Tibial nerve (tissue), 4 donors: ENCODE measurements around the gene CCDC170. TPM values are rescaled to one million over a fixed set of nuclear protein-coding genes. Genes with fewer than 3 reads are reported as not detected.

Source experiments
- DNase-seq, 2 donors: peaks; one replicate each; pipeline ENCODE4 v3.0.0-alpha.2; 2019; ENCODE audit warnings: low spot score in 2 of 2
- H3K27ac ChIP-seq, 4 donors: fragments of 200-600 bp; sonication (generic) in 3 of 4; one replicate each; pipeline ENCODE4 v1.5.1; 2017 to 2019; ENCODE audit warnings: mild to moderate bottlenecking in 1 of 4
- H3K27me3 ChIP-seq, 2 donors: fragments of 200-600 bp; sonication (generic) in 1 of 2; one replicate each; pipeline versions ENCODE4 v1.5.1 to v1.6.0; 2017 to 2019
- H3K36me3 ChIP-seq, 3 donors: fragments of 200-600 bp; sonication (generic); one replicate each; pipeline ENCODE4 v1.5.1; 2018 to 2019
- H3K4me1 ChIP-seq, 4 donors: fragments of 200-600 bp; sonication (generic) in 3 of 4; one replicate each; pipeline ENCODE4 v1.5.1; 2017 to 2019
- H3K4me3 ChIP-seq, 4 donors: fragments of 200-600 bp; sonication (generic) in 3 of 4; one replicate each; pipeline ENCODE4 v1.5.1; 2017 to 2019; ENCODE audit warnings: mild to moderate bottlenecking in 1 of 4, moderate library complexity in 1 of 4
- H3K9me3 ChIP-seq, 4 donors: fragments of 200-600 bp; sonication (generic) in 3 of 4; one replicate each; pipeline ENCODE4 v1.5.1; 2017 to 2019
- EP300 ChIP-seq, 2 donors: sonication (generic); formaldehyde crosslinking; IDR thresholded peaks; one replicate each; pipeline ENCODE4 v1.6.1; 2017; ENCODE audit warnings: antibody characterized with exemption in 2 of 2, mild to moderate bottlenecking in 1 of 2
- POLR2A ChIP-seq, 2 donors: fragments of 450-650 bp; IDR thresholded peaks; one replicate each; pipeline ENCODE4 v1.6.1; 2017; ENCODE audit warnings: antibody characterized with exemption in 2 of 2, mild to moderate bottlenecking in 2 of 2, moderate library complexity in 2 of 2
- WGBS, 2 donors: methylation state at CpG; one replicate each; pipeline ENCODE4 v1.1.5; 2018; 5-methylcytosine and 5-hydroxymethylcytosine counted together
- total RNA-seq, 4 donors: library from RNA; depleted of rRNA; stranded (reverse); fragments of >200 nt; gene quantifications; one replicate each; pipeline ENCODE4 v1.1.0, GENCODE V29; 2016
- TF ChIP-seq, protein P1 (sequence below), 5 experiments: fragments of 200-600 bp in 3 of 5; fragments of 450-650 bp in 2 of 5; sonication (generic) in 3 of 5; IDR thresholded peaks; one replicate each; pipeline ENCODE4 v1.5.1; 2016 to 2019; ENCODE audit warnings: antibody characterized with exemption in 5 of 5, mild to moderate bottlenecking in 3 of 5, moderate library complexity in 2 of 5

Gene CCDC170
- total RNA-seq, 4 donors from 2014 or later, result 0.66 to 3.3 (median 1.4) TPM

DNA sequence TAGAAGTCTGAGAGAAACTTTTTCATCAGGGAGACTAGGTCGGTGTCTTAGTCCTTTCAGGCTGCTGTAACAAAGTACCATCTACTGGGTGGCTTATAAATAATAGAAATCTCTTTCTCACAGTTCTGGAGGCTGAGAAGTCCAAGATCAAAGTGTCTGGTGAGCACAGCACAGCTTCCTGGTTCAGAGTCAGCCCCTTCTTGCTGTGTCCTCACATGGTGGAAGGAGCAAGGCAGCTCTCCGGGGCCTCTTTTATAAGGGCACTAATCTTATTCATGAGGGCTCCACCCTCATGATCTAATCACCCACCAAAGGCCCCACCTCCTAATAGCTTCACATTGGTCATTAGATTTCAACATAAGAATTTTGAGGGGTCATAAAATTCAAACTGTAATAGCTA lies 122.8 kb downstream of the CCDC170 start:
- Histone ChIP-seq H3K36me3 (no peaks in the 10 kb centered on the region), H3K4me3 (no peak overlapping the region), H3K27ac (no peak overlapping the region), H3K4me1 (no peaks in the 10 kb centered on the region), H3K27me3 (no peaks in the 10 kb centered on the region), H3K9me3 (no peaks in the 10 kb centered on the region)
- no peak for DNase-seq
- 46 to 56% methylated on average over 2 of the region's 2 CpGs for WGBS, 2 donors
- TF ChIP-seq, protein P1, sequence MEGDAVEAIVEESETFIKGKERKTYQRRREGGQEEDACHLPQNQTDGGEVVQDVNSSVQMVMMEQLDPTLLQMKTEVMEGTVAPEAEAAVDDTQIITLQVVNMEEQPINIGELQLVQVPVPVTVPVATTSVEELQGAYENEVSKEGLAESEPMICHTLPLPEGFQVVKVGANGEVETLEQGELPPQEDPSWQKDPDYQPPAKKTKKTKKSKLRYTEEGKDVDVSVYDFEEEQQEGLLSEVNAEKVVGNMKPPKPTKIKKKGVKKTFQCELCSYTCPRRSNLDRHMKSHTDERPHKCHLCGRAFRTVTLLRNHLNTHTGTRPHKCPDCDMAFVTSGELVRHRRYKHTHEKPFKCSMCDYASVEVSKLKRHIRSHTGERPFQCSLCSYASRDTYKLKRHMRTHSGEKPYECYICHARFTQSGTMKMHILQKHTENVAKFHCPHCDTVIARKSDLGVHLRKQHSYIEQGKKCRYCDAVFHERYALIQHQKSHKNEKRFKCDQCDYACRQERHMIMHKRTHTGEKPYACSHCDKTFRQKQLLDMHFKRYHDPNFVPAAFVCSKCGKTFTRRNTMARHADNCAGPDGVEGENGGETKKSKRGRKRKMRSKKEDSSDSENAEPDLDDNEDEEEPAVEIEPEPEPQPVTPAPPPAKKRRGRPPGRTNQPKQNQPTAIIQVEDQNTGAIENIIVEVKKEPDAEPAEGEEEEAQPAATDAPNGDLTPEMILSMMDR (IDR thresholded peaks at IDR 0.05), result no peak
- TF ChIP-seq EP300 (IDR thresholded peaks at IDR 0.05) (no peak), POLR2A (IDR thresholded peaks at IDR 0.05) (no peak)

DNA sequence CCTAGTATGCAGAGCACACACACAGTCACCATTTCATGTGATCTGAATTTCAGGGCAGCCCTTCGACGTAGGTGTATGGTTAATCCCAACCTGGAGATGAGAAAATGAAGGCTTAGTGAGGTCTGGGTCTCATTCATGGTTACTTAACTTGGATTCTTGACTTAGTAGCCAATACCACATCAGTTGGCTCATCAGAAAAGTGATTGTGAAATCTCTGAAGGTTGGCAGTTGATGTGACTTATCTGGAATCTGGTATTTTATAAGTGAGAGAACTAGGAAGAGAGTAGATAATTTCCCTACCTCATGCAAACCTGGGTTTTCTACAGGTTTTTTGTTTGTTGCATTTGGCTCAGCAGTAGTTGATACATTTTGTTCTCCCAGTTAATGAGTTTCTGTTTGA lies 123.7 kb downstream of the CCDC170 start:
- no peaks in the 10 kb centered on the region for H3K4me1 ChIP-seq
- TF ChIP-seq, protein P1 (IDR thresholded peaks at IDR 0.05), result no peak
- TF ChIP-seq EP300 (IDR thresholded peaks at IDR 0.05) (no peak), POLR2A (IDR thresholded peaks at IDR 0.05) (no peak)
- no peaks in the 10 kb centered on the region for H3K9me3 ChIP-seq
- H3K36me3 ChIP-seq, result no peaks in the 10 kb centered on the region
- no peak overlapping the region for H3K27ac ChIP-seq
- no peak overlapping the region for H3K4me3 ChIP-seq
- WGBS, 2 donors, result 97 to 98% methylated on average over 2 of the region's 2 CpGs
- H3K27me3 ChIP-seq, result no peaks in the 10 kb centered on the region
- DNase-seq, result no peak

DNA sequence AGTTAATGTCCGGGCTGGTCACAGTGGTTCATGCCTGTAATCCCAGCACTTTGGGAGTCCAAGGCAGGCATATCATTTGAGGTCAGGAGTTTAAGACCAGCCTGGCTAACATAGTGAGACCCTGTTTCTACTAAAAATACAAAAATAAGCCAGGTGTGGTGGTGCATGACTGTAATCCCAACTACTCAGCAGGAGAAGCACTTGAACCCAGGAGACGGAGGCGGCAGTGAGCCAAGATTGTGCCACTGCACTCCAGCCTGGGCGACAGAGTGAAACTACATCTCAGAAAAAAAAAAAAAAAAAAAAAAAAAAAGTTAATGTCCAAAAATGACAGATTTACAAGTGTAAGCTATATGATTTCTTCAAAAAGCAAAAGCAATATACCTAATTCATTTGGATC lies 124.9 kb downstream of the CCDC170 start:
- no peaks in the 10 kb centered on the region for H3K4me1 ChIP-seq
- H3K27ac ChIP-seq, result no peak overlapping the region
- no peak overlapping the region for H3K4me3 ChIP-seq
- DNase-seq, result no peak
- H3K9me3 ChIP-seq, result no peaks in the 10 kb centered on the region
- no peaks in the 10 kb centered on the region for H3K36me3 ChIP-seq
- 89 to 96% methylated on average over 4 of the region's 4 CpGs for WGBS, 2 donors
- no peak for TF ChIP-seq POLR2A (IDR thresholded peaks at IDR 0.05)
- TF ChIP-seq, protein P1 (IDR thresholded peaks at IDR 0.05), result no peak
- no peak for TF ChIP-seq EP300 (IDR thresholded peaks at IDR 0.05)
- H3K27me3 ChIP-seq, result no peaks in the 10 kb centered on the region

DNA sequence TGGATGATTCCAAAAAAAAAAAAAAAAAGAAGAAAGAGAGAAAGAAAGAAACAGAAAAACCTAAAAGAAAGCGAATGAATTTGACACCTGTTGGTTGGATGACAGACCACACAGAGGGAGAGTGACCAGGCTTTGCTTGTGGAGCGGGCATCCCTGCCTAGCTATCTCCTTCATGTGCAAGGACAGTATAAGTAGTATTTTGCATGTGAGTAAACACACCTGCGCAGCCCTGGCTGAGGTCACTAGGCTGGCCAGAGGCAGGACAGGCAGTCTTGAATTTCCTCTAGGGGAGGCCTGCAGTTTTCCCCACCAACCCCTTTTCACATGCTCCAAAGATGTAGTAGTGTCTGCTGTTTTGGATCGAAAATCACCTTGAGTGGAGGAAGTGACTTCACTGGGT lies 126.4 kb downstream of the CCDC170 start:
- Histone ChIP-seq H3K9me3 (no peaks in the 10 kb centered on the region), H3K27ac (no peak overlapping the region), H3K4me3 (no peak overlapping the region), H3K27me3 (no peaks in the 10 kb centered on the region), H3K4me1 (no peaks in the 10 kb centered on the region), H3K36me3 (no peaks in the 10 kb centered on the region)
- TF ChIP-seq POLR2A (IDR thresholded peaks at IDR 0.05) (no peak), EP300 (IDR thresholded peaks at IDR 0.05) (no peak)
- TF ChIP-seq, protein P1 (IDR thresholded peaks at IDR 0.05), result no peak
- WGBS, 2 donors, result 71 to 84% methylated on average over 4 of the region's 4 CpGs
- DNase-seq, result no peak

DNA sequence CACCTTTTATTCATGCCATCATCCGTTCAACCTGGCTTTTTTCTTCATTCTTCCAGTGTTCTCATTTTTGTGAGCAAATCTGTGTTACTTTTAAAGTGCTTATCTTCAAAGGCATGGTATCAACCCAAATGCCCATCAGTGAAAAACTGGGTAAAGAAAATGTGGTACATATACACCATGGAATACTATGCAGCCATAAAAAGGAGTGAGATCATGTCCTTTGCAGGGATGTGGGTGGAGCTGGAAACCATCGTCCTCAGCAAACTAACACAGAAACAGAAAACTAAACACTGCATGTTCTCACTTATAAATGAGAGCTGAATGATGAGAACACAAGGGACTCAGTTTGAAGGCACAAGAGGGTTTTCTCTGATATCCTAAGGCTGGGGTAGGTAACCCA lies 130.3 kb downstream of the CCDC170 start:
- TF ChIP-seq EP300 (IDR thresholded peaks at IDR 0.05), result no peak
- no peak for TF ChIP-seq POLR2A (IDR thresholded peaks at IDR 0.05)
- TF ChIP-seq, protein P1 (IDR thresholded peaks at IDR 0.05), result no peak
- Histone ChIP-seq H3K27ac (no peak overlapping the region), H3K4me3 (no peak overlapping the region), H3K27me3 (no peaks in the 10 kb centered on the region), H3K9me3 (no peaks in the 10 kb centered on the region), H3K36me3 (no peaks in the 10 kb centered on the region), H3K4me1 (peaks cover 0 to 10% (median 0%) of the 10 kb centered on the region in 4 donors)
- WGBS, 2 donors, result 93 to 94% methylated on average over 2 of the region's 2 CpGs
- DNase-seq, result no peak
